ENCODE measurements around the gene SLC7A6OS.

SLC7A6OS gene

GRCh38 chr16:68310774-68311511 is at the start of gene SLC7A6OS, which contains the start of gene PRMT7:
Gene SLC7A6OS (minus strand): TSS chr16:68310946. CDS start chr16:68310926, 20 bp downstream.
Gene PRMT7 (plus strand): TSS chr16:68311019. CDS start chr16:68315980, 4,961 bp downstream.
- DNase-seq, result peak; percentile 93

GRCh38 chr16:68359398-68360191 is 48.8 kb upstream of the SLC7A6OS start:
- no peak for DNase-seq

GRCh38 chr16:68358951-68359350 is 48.2 kb upstream of the SLC7A6OS start:
- no peak for DNase-seq

GRCh38 chr16:68357923-68358322 is 47.2 kb upstream of the SLC7A6OS start:
- DNase-seq, result no peak

- DNase-seq, result no peak
Observed at GRCh38 chr16:68357521-68357922, 46.8 kb upstream of the SLC7A6OS start.

- DNase-seq, result no peak
Observed at GRCh38 chr16:68356919-68357286, 46.2 kb upstream of the SLC7A6OS start.

- no peak for DNase-seq
Observed at GRCh38 chr16:68356249-68356918, 45.6 kb upstream of the SLC7A6OS start.

- DNase-seq, result no peak
Observed at GRCh38 chr16:68355447-68356248, 44.9 kb upstream of the SLC7A6OS start.

GRCh38 chr16:68354816-68355215 is 44.1 kb upstream of the SLC7A6OS start:
- DNase-seq, result no peak

GRCh38 chr16:68353366-68353765 is 42.6 kb upstream of the SLC7A6OS start:
- DNase-seq, result no peak

GRCh38 chr16:68351991-68352431 is 41.3 kb upstream of the SLC7A6OS start:
- no peak for DNase-seq

- peak; percentile 21 for DNase-seq
Observed at GRCh38 chr16:68351463-68351862, 40.7 kb upstream of the SLC7A6OS start.

- DNase-seq, result peak; percentile 0
Observed at GRCh38 chr16:68350813-68351350, 40.1 kb upstream of the SLC7A6OS start.

GRCh38 chr16:68349838-68350410 is 39.2 kb upstream of the SLC7A6OS start:
- DNase-seq, result no peak

GRCh38 chr16:68348639-68349445 is 38.1 kb upstream of the SLC7A6OS start:
- no peak for DNase-seq

GRCh38 chr16:68347605-68348004 is 36.9 kb upstream of the SLC7A6OS start:
- no peak for DNase-seq

- DNase-seq, result peak; percentile 30
Observed at GRCh38 chr16:68346892-68347480, 36.2 kb upstream of the SLC7A6OS start.

GRCh38 chr16:68345958-68346635 is 35.4 kb upstream of the SLC7A6OS start:
- peak; percentile 11 for DNase-seq

GRCh38 chr16:68345351-68345810 is 34.6 kb upstream of the SLC7A6OS start:
- DNase-seq, result no peak

- no peak for DNase-seq
Observed at GRCh38 chr16:68344252-68344651, 33.5 kb upstream of the SLC7A6OS start.

Data from left hindlimb (tissue), 1 donor.